Gastrocnemius medialis (tissue), 4 donors: ENCODE data around the gene IKZF4. TPM values are rescaled to one million over a fixed set of nuclear protein-coding genes. Genes with fewer than 3 reads are reported as not detected.

Experiments
- total RNA-seq, 4 donors: library from RNA; depleted of rRNA; stranded (reverse); fragments of >200 nt; gene quantifications; one replicate each; pipeline versions ENCODE4 v1.1.0 to v1.2.3, GENCODE V29; 2016

Gene IKZF4
- total RNA-seq, 4 donors from 2014 or later, result 4.0 to 6.3 (median 5.6) TPM

Other genes with a start within 250 kb of the IKZF4 start
- 10 to 100 TPM; 46.5 to 66.2 (median 62.8) TPM for gene SARNP, start 203.3 kb upstream of the IKZF4 start, total RNA-seq
- gene ORMDL2, start 203.0 kb upstream of the IKZF4 start, total RNA-seq, result 10 to 100 TPM in 3 of 4 donors, 1 to 10 TPM in 1; 6.6 to 23.1 (median 12.1) TPM
- gene DNAJC14, start 191.5 kb upstream of the IKZF4 start, total RNA-seq, result 10 to 100 TPM; 11.9 to 21.7 (median 19.8) TPM
- 1 to 10 TPM in 2 of 4 donors, under 1 TPM in 2; 0.44 to 3.1 (median 1.8) TPM for gene MMP19, start 178.1 kb upstream of the IKZF4 start, total RNA-seq
- 10 to 100 TPM; 12.8 to 24.5 (median 15.9) TPM for gene PYM1, start 93.1 kb upstream of the IKZF4 start, total RNA-seq
- 1 to 10 TPM; 1.9 to 5.0 (median 2.6) TPM for gene DGKA, start 89.9 kb upstream of the IKZF4 start, total RNA-seq
- 1 to 10 TPM in 1 of 4 donors, under 1 TPM in 1, not detected in 2; 0.73 to 2.0 TPM for gene PMEL, start 55.0 kb upstream of the IKZF4 start, total RNA-seq
- gene CDK2, start 54.2 kb upstream of the IKZF4 start, total RNA-seq, result 10 to 100 TPM in 1 of 4 donors, 1 to 10 TPM in 3; 6.4 to 11.7 (median 8.1) TPM
- 10 to 100 TPM; 75.5 to 84.9 (median 81.8) TPM for gene RAB5B, start 47.0 kb upstream of the IKZF4 start, total RNA-seq
- 10 to 100 TPM; 10.1 to 28.1 (median 18.9) TPM for gene SUOX, start 23.8 kb upstream of the IKZF4 start, total RNA-seq
- gene RPS26, start 20.9 kb downstream of the IKZF4 start, total RNA-seq, result 1,000 to 10,000 TPM in 2 of 4 donors, 100 to 1,000 TPM in 2; 618 to 1,648 (median 1,209) TPM
- gene ERBB3, start 59.1 kb downstream of the IKZF4 start, total RNA-seq, result 1 to 10 TPM in 3 of 4 donors, under 1 TPM in 1; 0.15 to 2.1 (median 1.1) TPM
- 100 to 1,000 TPM; 109 to 204 (median 127) TPM for gene PA2G4, start 83.5 kb downstream of the IKZF4 start, total RNA-seq
- gene RPL41, start 95.6 kb downstream of the IKZF4 start, total RNA-seq, result 1,000 to 10,000 TPM; 1,323 to 2,217 (median 1,977) TPM
- 1 to 10 TPM; 3.1 to 9.1 (median 3.7) TPM for gene ZC3H10, start 97.2 kb downstream of the IKZF4 start, total RNA-seq
- 10 to 100 TPM; 45.9 to 77.7 (median 62.1) TPM for gene ESYT1, start 107.2 kb downstream of the IKZF4 start, total RNA-seq
- 100 to 1,000 TPM; 159 to 334 (median 198) TPM for gene MYL6B, start 131.5 kb downstream of the IKZF4 start, total RNA-seq
- gene MYL6, start 137.3 kb downstream of the IKZF4 start, total RNA-seq, result 100 to 1,000 TPM; 159 to 324 (median 202) TPM
- 10 to 100 TPM; 34.1 to 56.9 (median 49.4) TPM for gene SMARCC2, start 168.4 kb downstream of the IKZF4 start, total RNA-seq
- gene RNF41, start 200.9 kb downstream of the IKZF4 start, total RNA-seq, result 10 to 100 TPM; 46.5 to 58.9 (median 54.8) TPM
- 10 to 100 TPM; 29.6 to 75.0 (median 42.8) TPM for gene NABP2, start 203.3 kb downstream of the IKZF4 start, total RNA-seq
- under 1 TPM in 1 of 4 donors, not detected in 3; 0.83 TPM for gene SLC39A5, start 209.0 kb downstream of the IKZF4 start, total RNA-seq
- 10 to 100 TPM; 14.7 to 30.9 (median 18.9) TPM for gene ANKRD52, start 237.3 kb downstream of the IKZF4 start, total RNA-seq
- 10 to 100 TPM; 17.7 to 90.1 (median 54.5) TPM for gene COQ10A, start 245.9 kb downstream of the IKZF4 start, total RNA-seq